Measurements from ENCODE around the gene GRIK4. TPM values are rescaled to one million over a fixed set of nuclear protein-coding genes. Genes with fewer than 3 reads are reported as not detected.

The GRIK4 gene
- total and polyA plus RNA-seq, 2 donors (not counting 3 experiments of a cell fraction or from before 2014, with no cell fraction given), result 0.81 to 1.6 TPM

DNA sequence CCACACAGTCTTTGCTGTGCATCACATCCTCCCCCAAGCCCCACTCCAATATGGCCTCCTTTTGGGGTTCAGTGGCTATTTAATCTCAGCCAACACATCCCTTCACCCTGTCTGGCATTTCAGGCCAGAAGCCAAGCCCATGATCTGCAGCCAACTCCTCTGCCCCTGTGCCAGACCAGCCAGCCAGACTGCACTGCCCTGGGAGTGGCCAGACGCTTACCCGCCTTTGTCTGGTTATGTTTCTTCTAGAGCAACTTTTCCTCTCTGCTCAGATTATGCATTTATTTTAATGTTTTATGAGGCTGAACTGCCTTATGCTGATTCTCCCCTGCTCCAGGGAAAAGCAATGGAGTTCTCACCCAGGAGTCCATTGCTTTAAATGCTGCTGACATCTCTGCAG lies 305.6 kb downstream of the GRIK4 start:
- no peak overlapping the region for H3K9ac ChIP-seq (replicated peaks; ENCODE audit: extremely low read depth, insufficient read depth, low read length)
- DNase-seq (ENCODE audit: low read depth, low spot score), result no peak
- H3K79me2 ChIP-seq (ENCODE audit: control insufficient read depth, insufficient read depth, low read length), result no peaks in the 10 kb centered on the region
- H2AFZ ChIP-seq (ENCODE audit: low read depth, low read length), result no peak overlapping the region
- FAIRE-seq, result no peak
- POLR2A ChIA-PET, result no interaction called here
- no peaks in the 10 kb centered on the region for H3K9me1 ChIP-seq (replicated peaks; ENCODE audit: control insufficient read depth, extremely low read depth, insufficient read depth, low read length)
- no peak overlapping the region for H3K27ac ChIP-seq (ENCODE audit: insufficient read depth, low read depth, low read length)
- H3K4me3 ChIP-seq (replicated peaks in 1 of 3; ENCODE audit: insufficient read depth in 1 of 3, low read depth in 1 of 3, low read length in 3 of 3), result no peak overlapping the region
- peaks cover 3% of the 10 kb centered on the region for H3K4me1 ChIP-seq (ENCODE audit: control insufficient read depth, extremely low read depth, insufficient read depth, low read length)
- CTCF ChIA-PET, result interaction anchor here (1.0 to 1.3 kb wide), 2 partner anchors 15 to 70 kb away, joined by 3 read pairs; no protein-coding TSS in a partner anchor
- no peak overlapping the region for H3K4me2 ChIP-seq (ENCODE audit: insufficient read depth, low read length)
- no peaks in the 10 kb centered on the region for H4K20me1 ChIP-seq (replicated peaks; ENCODE audit: control insufficient read depth, extremely low read depth, insufficient read depth, low read length)
- dilution Hi-C loops (cut with MboI; ENCODE audit: extremely low pct_ligation_motif_present, low sequenced_read_pairs) (no loop called here), intact Hi-C loops (cut with micrococcal nuclease) (no loop called here)
- no peaks in the 10 kb centered on the region for H3K27me3 ChIP-seq (ENCODE audit: control insufficient read depth in 2 of 2, insufficient read depth in 2 of 2, low read length in 2 of 2)
- no TSS peak for BruUV-seq (replicated peaks)
- no peaks in the 10 kb centered on the region for H3K36me3 ChIP-seq (ENCODE audit: control insufficient read depth in 2 of 2, extremely low read depth in 1 of 2, insufficient read depth in 2 of 2, low read length in 2 of 2)
- H3K9me3 ChIP-seq (replicated peaks; ENCODE audit: control insufficient read depth, insufficient read depth, low read length), result no peaks in the 10 kb centered on the region
- no peak for TF ChIP-seq FOS (IDR thresholded peaks at IDR 0.05; ENCODE audit: borderline replicate concordance, insufficient read depth, low read length)
- TF ChIP-seq JUN (IDR thresholded peaks at IDR 0.05; ENCODE audit: borderline replicate concordance, insufficient read depth, insufficient read length, low read depth), result no peak
- TF ChIP-seq GATA2 (IDR thresholded peaks at IDR 0.05; ENCODE audit: insufficient read depth, insufficient read length, low read depth, low read length), result no peak
- no peak for TF ChIP-seq POLR2A (IDR thresholded peaks at IDR 0.05; ENCODE audit: low read depth, low read length)
- TF ChIP-seq, protein P1, sequence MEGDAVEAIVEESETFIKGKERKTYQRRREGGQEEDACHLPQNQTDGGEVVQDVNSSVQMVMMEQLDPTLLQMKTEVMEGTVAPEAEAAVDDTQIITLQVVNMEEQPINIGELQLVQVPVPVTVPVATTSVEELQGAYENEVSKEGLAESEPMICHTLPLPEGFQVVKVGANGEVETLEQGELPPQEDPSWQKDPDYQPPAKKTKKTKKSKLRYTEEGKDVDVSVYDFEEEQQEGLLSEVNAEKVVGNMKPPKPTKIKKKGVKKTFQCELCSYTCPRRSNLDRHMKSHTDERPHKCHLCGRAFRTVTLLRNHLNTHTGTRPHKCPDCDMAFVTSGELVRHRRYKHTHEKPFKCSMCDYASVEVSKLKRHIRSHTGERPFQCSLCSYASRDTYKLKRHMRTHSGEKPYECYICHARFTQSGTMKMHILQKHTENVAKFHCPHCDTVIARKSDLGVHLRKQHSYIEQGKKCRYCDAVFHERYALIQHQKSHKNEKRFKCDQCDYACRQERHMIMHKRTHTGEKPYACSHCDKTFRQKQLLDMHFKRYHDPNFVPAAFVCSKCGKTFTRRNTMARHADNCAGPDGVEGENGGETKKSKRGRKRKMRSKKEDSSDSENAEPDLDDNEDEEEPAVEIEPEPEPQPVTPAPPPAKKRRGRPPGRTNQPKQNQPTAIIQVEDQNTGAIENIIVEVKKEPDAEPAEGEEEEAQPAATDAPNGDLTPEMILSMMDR (IDR thresholded peaks at IDR 0.05; ENCODE audit: extremely low read depth in 1 of 2, insufficient read depth in 1 of 2, low read depth in 1 of 2, low read length in 2 of 2), result no peak
- no peak for TF ChIP-seq POLR2AphosphoS5 (IDR thresholded peaks at IDR 0.05; ENCODE audit: insufficient read depth, low read depth, low read length)
- TF ChIP-seq EZH2 (IDR thresholded peaks at IDR 0.05; ENCODE audit: borderline replicate concordance, low read depth, low read length, severe bottlenecking), result no peak
- TF ChIP-seq, protein P2, sequence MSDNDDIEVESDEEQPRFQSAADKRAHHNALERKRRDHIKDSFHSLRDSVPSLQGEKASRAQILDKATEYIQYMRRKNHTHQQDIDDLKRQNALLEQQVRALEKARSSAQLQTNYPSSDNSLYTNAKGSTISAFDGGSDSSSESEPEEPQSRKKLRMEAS (IDR thresholded peaks at IDR 0.05; ENCODE audit: insufficient read depth, insufficient read length), result no peak
- no peak for TF ChIP-seq MYC (IDR thresholded peaks at IDR 0.05; ENCODE audit: low read depth, low read length)
